Measurements from ENCODE around the gene MAN1C1.

DNA sequence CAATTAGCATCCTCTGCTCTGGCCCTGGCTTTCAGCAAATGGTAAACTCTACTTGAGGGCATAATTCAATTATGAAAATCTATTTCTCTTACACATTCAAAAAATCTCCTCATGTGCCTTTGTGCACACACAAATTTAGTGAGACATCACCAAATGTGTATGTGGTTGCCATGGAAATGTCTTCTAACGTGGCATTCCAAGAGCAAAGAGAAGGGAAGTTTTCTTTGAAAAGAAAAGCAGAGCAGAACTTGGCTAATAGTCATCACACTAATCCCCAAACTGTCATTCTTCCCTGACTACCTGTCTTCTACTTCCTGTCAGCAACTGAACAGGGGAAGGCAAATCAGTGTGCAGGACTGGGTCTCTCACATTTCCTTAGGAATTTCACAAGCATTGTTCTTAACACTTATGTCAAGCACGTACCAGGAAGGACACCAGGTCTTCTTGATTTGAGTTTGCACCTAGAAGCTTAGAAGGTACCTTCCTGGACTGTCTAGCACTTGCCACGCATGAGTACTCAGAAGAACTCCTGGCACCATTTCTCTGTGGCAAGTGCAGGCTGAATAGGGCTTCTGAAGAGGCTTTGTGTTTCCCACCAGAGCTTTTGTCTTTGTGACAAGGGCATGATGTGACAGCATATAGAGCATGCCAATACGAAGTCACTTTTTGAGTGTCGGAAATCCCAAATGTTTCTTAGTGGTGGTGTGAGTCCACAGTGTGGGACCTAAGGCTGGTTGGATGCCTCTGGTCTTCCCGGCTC lies 32.3 kb downstream of the MAN1C1 start:
- no peak for TF ChIP-seq PPARA (CRISPR knock-in tag; IDR thresholded peaks at IDR 0.05; ENCODE audit: borderline replicate concordance)
- no peak for TF ChIP-seq ARNTL (CRISPR knock-in tag; IDR thresholded peaks at IDR 0.05; ENCODE audit: borderline replicate concordance, low read depth)
- TF ChIP-seq RARB (CRISPR knock-in tag; IDR thresholded peaks at IDR 0.05), result no peak
- no peak for TF ChIP-seq ISL1 (CRISPR knock-in tag; IDR thresholded peaks at IDR 0.05)
- no peak for TF ChIP-seq CSDC2 (CRISPR knock-in tag; IDR thresholded peaks at IDR 0.05)
- no peak for TF ChIP-seq ZFP30 (CRISPR knock-in tag; IDR thresholded peaks at IDR 0.05)
- no peak for TF ChIP-seq BACH2 (CRISPR knock-in tag; IDR thresholded peaks at IDR 0.05; ENCODE audit: borderline replicate concordance)
- TF ChIP-seq, protein P1, sequence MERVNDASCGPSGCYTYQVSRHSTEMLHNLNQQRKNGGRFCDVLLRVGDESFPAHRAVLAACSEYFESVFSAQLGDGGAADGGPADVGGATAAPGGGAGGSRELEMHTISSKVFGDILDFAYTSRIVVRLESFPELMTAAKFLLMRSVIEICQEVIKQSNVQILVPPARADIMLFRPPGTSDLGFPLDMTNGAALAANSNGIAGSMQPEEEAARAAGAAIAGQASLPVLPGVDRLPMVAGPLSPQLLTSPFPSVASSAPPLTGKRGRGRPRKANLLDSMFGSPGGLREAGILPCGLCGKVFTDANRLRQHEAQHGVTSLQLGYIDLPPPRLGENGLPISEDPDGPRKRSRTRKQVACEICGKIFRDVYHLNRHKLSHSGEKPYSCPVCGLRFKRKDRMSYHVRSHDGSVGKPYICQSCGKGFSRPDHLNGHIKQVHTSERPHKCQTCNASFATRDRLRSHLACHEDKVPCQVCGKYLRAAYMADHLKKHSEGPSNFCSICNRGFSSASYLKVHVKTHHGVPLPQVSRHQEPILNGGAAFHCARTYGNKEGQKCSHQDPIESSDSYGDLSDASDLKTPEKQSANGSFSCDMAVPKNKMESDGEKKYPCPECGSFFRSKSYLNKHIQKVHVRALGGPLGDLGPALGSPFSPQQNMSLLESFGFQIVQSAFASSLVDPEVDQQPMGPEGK (CRISPR knock-in tag; IDR thresholded peaks at IDR 0.05; ENCODE audit: borderline replicate concordance), result no peak
- no peak for TF ChIP-seq TOX (CRISPR knock-in tag; IDR thresholded peaks at IDR 0.05; ENCODE audit: borderline replicate concordance)
- no peak for TF ChIP-seq ZNF8 (CRISPR knock-in tag; IDR thresholded peaks at IDR 0.05)
- no peak for TF ChIP-seq ZNF565 (CRISPR knock-in tag; conservative IDR thresholded peaks at IDR 0.05; ENCODE audit: low read depth)
- no peak for TF ChIP-seq ESRRG (CRISPR knock-in tag; IDR thresholded peaks at IDR 0.05)

Measured in SK-N-SH treated with all-trans-retinoic acid at 6 μM for 48 hours (cell line).